Stimulated activated CD4-positive, alpha-beta T cell treated with anti-CD3 and anti-CD28 coated beads, Interleukin-1b, Interleukin-23, amount 100 ng/mL, for 4 hours (primary cell): ENCODE results near the gene CLCNKA.

Experiments used
- DNase-seq, 2 donors: peaks; one replicate each; pipeline ENCODE4 v3.0.0-alpha.2; 2020; ENCODE audit warnings: low read depth in 2 of 2

CLCNKA gene

DNA sequence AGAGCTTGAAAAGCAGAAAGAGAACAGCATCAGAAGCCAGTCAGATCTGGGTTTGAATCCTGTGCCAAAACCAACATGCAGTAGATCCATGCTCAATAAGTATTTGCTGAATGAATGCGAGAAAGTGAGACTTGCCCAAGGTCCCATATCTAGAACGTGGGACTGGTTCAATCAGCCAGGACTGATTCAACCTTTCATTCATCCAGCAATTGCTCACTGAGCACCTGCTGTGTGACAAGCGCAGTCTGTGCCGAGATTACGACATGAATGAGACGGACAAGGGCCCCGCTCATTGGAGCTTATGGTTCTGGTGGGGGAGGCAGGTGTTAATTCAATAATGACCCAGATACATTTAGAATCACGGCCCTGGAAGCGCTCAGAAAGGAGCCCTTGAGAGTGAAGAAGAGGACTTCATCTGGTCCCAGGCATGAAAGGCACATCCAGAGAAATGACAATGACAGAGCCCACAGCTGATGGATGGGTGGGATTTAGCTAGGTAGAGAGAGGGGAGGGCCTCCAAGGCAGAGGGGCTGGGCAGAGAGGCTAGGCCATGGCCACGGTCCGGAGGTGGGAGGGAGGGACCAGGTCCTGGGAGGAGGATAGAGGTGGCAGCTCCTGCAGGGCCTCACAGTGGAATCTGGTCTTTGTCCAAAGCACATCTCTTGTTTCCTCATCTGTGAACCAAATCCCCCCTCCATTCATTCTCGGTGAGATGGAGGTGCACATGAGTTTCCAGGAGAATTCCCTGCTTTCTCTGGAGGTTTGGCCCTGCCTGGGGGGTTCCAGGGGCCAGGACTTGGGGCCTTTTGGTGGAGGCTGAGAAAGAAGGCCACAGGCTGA, 55.8 kb downstream of the CLCNKA start:
- DNase-seq: no peak

GRCh38 chr1:16078925-16079656, 57.3 kb downstream of the CLCNKA start:
- DNase-seq: peak; percentile 62 to 63

GRCh38 chr1:16080422-16081150, 58.8 kb downstream of the CLCNKA start:
- DNase-seq: no peak

- no peak for DNase-seq
Observed at GRCh38 chr1:16081636-16082035, 59.8 kb downstream of the CLCNKA start.

DNA sequence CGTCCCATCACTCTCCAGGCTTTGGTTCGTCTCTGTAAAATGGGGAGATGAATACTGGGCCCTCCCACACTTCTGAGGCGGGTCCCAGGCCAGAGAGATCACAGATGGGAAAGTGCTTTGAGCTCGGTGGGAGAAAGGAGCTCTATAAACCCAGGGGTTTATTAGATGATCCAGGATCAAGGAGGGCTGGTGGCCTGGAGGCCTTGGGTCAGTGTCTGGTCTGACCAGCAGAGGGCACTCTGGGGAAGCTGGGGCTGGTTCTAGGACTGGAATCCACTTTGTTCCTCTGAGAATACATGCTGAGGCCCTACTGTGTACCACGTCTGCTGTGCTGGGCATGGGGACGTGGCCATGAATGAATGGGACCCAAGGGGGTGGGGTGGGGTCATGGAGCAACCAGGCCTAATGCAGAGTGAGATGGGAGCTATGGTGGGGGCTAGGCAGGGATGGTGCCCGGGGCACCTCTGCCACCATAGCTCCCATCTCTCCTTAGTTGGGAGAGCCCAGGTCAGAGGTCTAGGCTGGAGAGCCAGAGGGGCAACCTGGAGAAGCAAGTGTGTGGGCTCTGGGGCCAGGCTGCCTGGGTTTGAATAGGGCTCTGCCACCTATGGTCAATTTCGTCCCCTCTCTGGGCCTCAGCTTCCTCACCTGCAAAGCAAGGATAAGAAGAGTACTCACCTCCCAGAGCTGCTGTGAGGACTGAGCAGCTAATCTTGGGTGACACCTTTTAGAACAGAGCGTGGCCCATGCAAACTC, 60.6 kb downstream of the CLCNKA start:
- peak; percentile 42 to 45 for DNase-seq

DNA sequence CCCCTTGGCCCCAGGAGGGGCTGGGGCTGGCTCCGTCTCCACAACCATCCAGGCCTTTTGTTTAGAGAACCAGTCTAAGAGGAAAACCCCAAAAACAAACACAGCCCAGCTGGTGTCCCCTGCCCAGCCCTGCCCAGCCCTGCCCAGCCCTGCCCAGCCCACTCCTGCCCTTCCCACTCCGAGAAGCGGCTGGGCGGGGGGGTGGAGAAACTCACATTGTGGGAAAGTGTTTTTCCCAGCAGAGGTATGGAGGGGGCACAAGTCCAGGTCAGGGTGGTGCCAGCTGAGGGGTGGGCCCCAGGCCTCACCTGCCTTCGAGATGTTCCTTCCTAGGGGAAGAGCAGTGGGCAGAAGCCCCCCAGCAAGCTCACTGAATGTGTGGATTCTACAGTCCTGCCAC, 61.6 kb downstream of the CLCNKA start:
- DNase-seq: no peak
